H9 (cell line): ENCODE measurements around the gene APLN. TPM values are rescaled to one million over a fixed set of nuclear protein-coding genes. Genes with fewer than 3 reads are reported as not detected.

ENCODE experiments used
- DNase-seq: peaks from one replicate; pipeline ENCODE4 v3.0.0-alpha.2; 2017
- H2AFZ ChIP-seq: one replicate; pipeline ENCODE4 v1.6.1; 2013; ENCODE audit warnings: mild to moderate bottlenecking, low read length, control low read depth, moderate library complexity
- H2AK5ac ChIP-seq: 2 replicates; pipeline ENCODE4 v1.6.1; 2013; ENCODE audit warnings: low read length, control low read depth, mixed read lengths; ENCODE audit not compliant: insufficient read length
- H2BK120ac ChIP-seq: one replicate; pipeline ENCODE4 v1.6.1; 2013; ENCODE audit warnings: low read depth, mild to moderate bottlenecking, low read length, control low read depth, inconsistent platforms; ENCODE audit not compliant: poor library complexity, severe bottlenecking
- H2BK12ac ChIP-seq: 2 replicates; pipeline ENCODE4 v1.6.1; 2013; ENCODE audit warnings: low read length, control low read depth, mixed read lengths, low read depth; ENCODE audit not compliant: insufficient read length
- H2BK15ac ChIP-seq: 2 replicates; pipeline ENCODE4 v1.6.1; 2013; ENCODE audit warnings: low read depth, low read length, control low read depth
- H2BK20ac ChIP-seq: one replicate; pipeline ENCODE4 v1.6.1; 2013; ENCODE audit warnings: low read depth, mild to moderate bottlenecking, low read length, control low read depth, inconsistent platforms; ENCODE audit not compliant: poor library complexity, severe bottlenecking
- H2BK5ac ChIP-seq: 2 replicates; pipeline ENCODE4 v1.6.1; 2013; ENCODE audit warnings: low read length, control low read depth, mixed read lengths; ENCODE audit not compliant: insufficient read length
- H3K14ac ChIP-seq: 2 replicates; pipeline ENCODE4 v1.6.1; 2013; ENCODE audit warnings: low read length, control low read depth; ENCODE audit not compliant: insufficient read depth
- H3K18ac ChIP-seq: 2 replicates; pipeline ENCODE4 v1.6.1; 2013; ENCODE audit warnings: low read depth, mild to moderate bottlenecking, mixed read lengths, low read length, control low read depth; ENCODE audit not compliant: insufficient read length
- H3K23ac ChIP-seq: 2 replicates; pipeline ENCODE4 v1.6.1; 2013; ENCODE audit warnings: low read length, control low read depth, mixed read lengths, low read depth; ENCODE audit not compliant: insufficient read length
- H3K23me2 ChIP-seq: 2 replicates; pipeline ENCODE4 v1.6.1; 2013; ENCODE audit warnings: low read depth, mild to moderate bottlenecking, mixed read lengths, low read length, control low read depth; ENCODE audit not compliant: insufficient read length, poor library complexity, severe bottlenecking
- H3K27ac ChIP-seq: 2 replicates; pipeline ENCODE4 v1.5.1; 2013; ENCODE audit warnings: low read length, control low read depth, mixed read lengths, low read depth; ENCODE audit not compliant: insufficient read length
- H3K27me3 ChIP-seq: 2 replicates; pipeline ENCODE4 v1.6.1; 2013; ENCODE audit warnings: low read length, control low read depth, inconsistent platforms; ENCODE audit not compliant: insufficient read depth
- H3K4ac ChIP-seq: 2 replicates; pipeline ENCODE4 v1.6.1; 2013; ENCODE audit warnings: low read depth, mild to moderate bottlenecking, control low read depth, inconsistent platforms, low read length, moderate library complexity
- H3K4me1 ChIP-seq: 2 replicates; pipeline ENCODE4 v1.6.1; 2013; ENCODE audit warnings: low read length, control low read depth, inconsistent platforms; ENCODE audit not compliant: insufficient read depth
- H3K4me2 ChIP-seq: 2 replicates; pipeline ENCODE4 v1.6.1; 2013; ENCODE audit warnings: low read length, control low read depth, mixed read lengths; ENCODE audit not compliant: insufficient read length, insufficient read depth
- H3K56ac ChIP-seq: 2 replicates; pipeline ENCODE4 v1.6.1; 2013; ENCODE audit warnings: low read depth, mild to moderate bottlenecking, mixed read lengths, low read length, control low read depth; ENCODE audit not compliant: insufficient read length
- H3K79me1 ChIP-seq: 2 replicates; pipeline ENCODE4 v1.6.1; 2013; ENCODE audit warnings: low read depth, mild to moderate bottlenecking, moderate library complexity, low read length, control low read depth, inconsistent platforms; ENCODE audit not compliant: insufficient read depth, poor library complexity, severe bottlenecking
- H3K79me2 ChIP-seq: 2 replicates; pipeline ENCODE4 v1.6.1; 2013; ENCODE audit warnings: low read length, control low read depth, inconsistent platforms; ENCODE audit not compliant: insufficient read depth
- H3K9ac ChIP-seq: 2 replicates; pipeline ENCODE4 v1.6.1; 2013; ENCODE audit warnings: low read length, control low read depth, mixed read lengths; ENCODE audit not compliant: insufficient read length; ENCODE audit errors: extremely low read depth
- H3K9me3 ChIP-seq: one replicate; pipeline ENCODE4 v1.6.1; 2013; ENCODE audit warnings: low read depth, low read length, inconsistent platforms; ENCODE audit not compliant: control insufficient read depth
- H3T11ph ChIP-seq: one replicate; pipeline ENCODE4 v1.6.1; 2013; ENCODE audit warnings: mild to moderate bottlenecking, low read length, control low read depth, inconsistent platforms
- H4K20me1 ChIP-seq: one replicate; pipeline ENCODE4 v1.6.1; 2013; ENCODE audit not compliant: control insufficient read depth, insufficient read length, insufficient read depth
- H4K5ac ChIP-seq: 2 replicates; pipeline ENCODE4 v1.6.1; 2013; ENCODE audit warnings: low read depth, mild to moderate bottlenecking, mixed read lengths, low read length, control low read depth; ENCODE audit not compliant: insufficient read length
- H4K8ac ChIP-seq: replicated peaks from 2 replicates; pipeline ENCODE4 v1.6.1; 2013; ENCODE audit warnings: low read length, control low read depth, mixed read lengths, low read depth; ENCODE audit not compliant: insufficient read length
- H4K91ac ChIP-seq: 2 replicates; pipeline ENCODE4 v1.6.1; 2013; ENCODE audit warnings: low read depth, mild to moderate bottlenecking, moderate library complexity, mixed read lengths, low read length, control low read depth; ENCODE audit not compliant: insufficient read length
- H3K27ac Mint-ChIP-seq, 3 experiments: 2 replicates in 2 of 3; 3 replicates in 1 of 3; pipeline ENCODE4 v1.8.0; 2020 to 2021; ENCODE audit warnings: mixed read lengths in 3 of 3, mild to moderate bottlenecking in 1 of 3, moderate library complexity in 1 of 3
- H3K27me3 Mint-ChIP-seq: 2 replicates; pipeline ENCODE4 v1.8.0; 2021; ENCODE audit warnings: low read depth, mild to moderate bottlenecking, moderate library complexity, mixed read lengths
- H3K36me3 Mint-ChIP-seq, 3 experiments: 2 replicates in 2 of 3; 3 replicates in 1 of 3; pipeline ENCODE4 v1.8.0; 2020 to 2021; ENCODE audit warnings: low read depth in 3 of 3, mixed read lengths in 3 of 3; ENCODE audit not compliant: insufficient read depth in 1 of 3
- H3K4me1 Mint-ChIP-seq, 2 experiments: 2 replicates each; pipeline ENCODE4 v1.8.0; 2020; ENCODE audit warnings: mixed read lengths in 2 of 2
- H3K4me3 Mint-ChIP-seq, 2 experiments: 2 replicates in 1 of 2; 3 replicates in 1 of 2; pipeline ENCODE4 v1.8.0; 2020 to 2021; ENCODE audit warnings: mild to moderate bottlenecking in 2 of 2, mixed read lengths in 2 of 2, moderate library complexity in 1 of 2
- H3K9me3 Mint-ChIP-seq, 2 experiments: 2 replicates in 1 of 2; 3 replicates in 1 of 2; pipeline ENCODE4 v1.8.0; 2020; ENCODE audit warnings: mild to moderate bottlenecking in 2 of 2, mixed read lengths in 2 of 2, moderate library complexity in 1 of 2
- CTCF ChIP-seq: fragments of 200-600 bp; sonication (generic); conservative IDR thresholded peaks from 3 replicates; pipeline ENCODE4 v1.8.0; 2021; ENCODE audit warnings: antibody characterized with exemption, mild to moderate bottlenecking
- WGBS: extraction: QIAGEN DNeasy Blood & Tissue Kit; methylation state at CpG from one replicate; pipeline ENCODE4 v1.1.7; 2013; ENCODE audit warnings: missing lambda C conversion rate, low lambda C conversion rate, mixed read lengths; ENCODE audit not compliant: insufficient read length; ENCODE audit errors: extremely low coverage; 5-methylcytosine and 5-hydroxymethylcytosine counted together
- total RNA-seq: library from RNA; stranded (reverse); gene quantifications from 2 replicates; pipeline ENCODE4 v1.2.1, GENCODE V29; 2021

Gene APLN
- total RNA-seq, 1 experiment from 2014 or later, result 0.24 TPM

GRCh38 chrX:129599996-129600395, 54.8 kb downstream of the APLN start:
- Histone ChIP-seq H4K5ac (no peak overlapping the region), H2BK20ac (no peak overlapping the region), H3K14ac (no peak overlapping the region), H4K91ac (no peak overlapping the region), H3T11ph (no peak overlapping the region), H4K8ac (no peak overlapping the region), H2BK5ac (no peak overlapping the region), H2BK15ac (no peak overlapping the region), H3K27me3 (no peaks in the 10 kb centered on the region), H3K4me2 (peak overlapping the region; percentile 11), H3K56ac (no peak overlapping the region), H3K27ac (no peak overlapping the region), H3K4me1 (no peaks in the 10 kb centered on the region), H3K4ac (no peak overlapping the region), H3K9me3 (no peaks in the 10 kb centered on the region), H3K79me1 (no peaks in the 10 kb centered on the region), H3K9ac (no peak overlapping the region), H2BK120ac (no peak overlapping the region), H2AK5ac (no peak overlapping the region), H3K18ac (no peak overlapping the region), H2AFZ (no peak overlapping the region), H4K20me1 (no peaks in the 10 kb centered on the region), H2BK12ac (no peak overlapping the region), H3K23ac (no peak overlapping the region), H3K79me2 (no peaks in the 10 kb centered on the region), H3K23me2 (no peaks in the 10 kb centered on the region)
- no CpG with 5 or more reads among the region's 5 CpGs for WGBS
- Mint-ChIP-seq H3K36me3 (peaks cover 0 to 11% (median 6%) of the 10 kb centered on the region in 3 experiments; a peak in 3 of 7 replicates), H3K4me3 (no peak overlapping the region; a peak in 1 of 5 replicates), H3K9me3 (no peaks in the 10 kb centered on the region), H3K4me1 (peaks cover 10 to 22% of the 10 kb centered on the region in 2 experiments; a peak in 3 of 4 replicates), H3K27me3 (peaks cover 4% of the 10 kb centered on the region; the same call in 1 of the 2 replicates), H3K27ac (peak overlapping the region in 1 of 3 experiments; percentile 5; a peak in 2 of 7 replicates)
- no peak for TF ChIP-seq CTCF
- DNase-seq, result no peak
